RCC 7860 (cell line): ENCODE measurements around the gene AGXT.

Experiments used
- DNase-seq: peaks from one replicate; pipeline ENCODE4 v3.0.0-alpha.2; 2015; ENCODE audit warnings: low spot score
- FAIRE-seq: peaks from 2 replicates; lab custom pipeline; 2012; peaks lifted over from hg19 to GRCh38; lab: Jason Lieb, UNC

AGXT gene

GRCh38 chr2:240865391-240865790 is 3.2 kb upstream of the AGXT start:
- no peak for FAIRE-seq
- no peak for DNase-seq

- no peak for DNase-seq
- no peak for FAIRE-seq
Measured at GRCh38 chr2:240869109-240869955, 708 bp downstream of the AGXT start.

GRCh38 chr2:240869956-240870875 is 1.6 kb downstream of the AGXT start:
- no peak for FAIRE-seq
- DNase-seq = no peak

GRCh38 chr2:240871071-240871958 is 2.7 kb downstream of the AGXT start:
- no peak for FAIRE-seq
- DNase-seq = no peak

- FAIRE-seq (no peak), DNase-seq (no peak)
Measured at GRCh38 chr2:240872317-240873097, 3.9 kb downstream of the AGXT start.

- DNase-seq (no peak), FAIRE-seq (no peak)
Measured at GRCh38 chr2:240873098-240873788, 4.6 kb downstream of the AGXT start.

GRCh38 chr2:240873805-240874714 is 5.4 kb downstream of the AGXT start:
- FAIRE-seq = no peak
- no peak for DNase-seq

GRCh38 chr2:240874715-240875227 is 6.1 kb downstream of the AGXT start:
- FAIRE-seq = no peak
- DNase-seq = no peak

- no peak for FAIRE-seq
- DNase-seq = no peak
Measured at GRCh38 chr2:240875228-240876034, 6.8 kb downstream of the AGXT start.

- FAIRE-seq = no peak
- no peak for DNase-seq
Measured at GRCh38 chr2:240876035-240876474, 7.4 kb downstream of the AGXT start.

- no peak for FAIRE-seq
- DNase-seq = no peak
Measured at GRCh38 chr2:240876475-240877251, 8.0 kb downstream of the AGXT start.

GRCh38 chr2:240877460-240878340 is 9.1 kb downstream of the AGXT start:
- no peak for DNase-seq
- FAIRE-seq = no peak

GRCh38 chr2:240878341-240878936 is 9.8 kb downstream of the AGXT start:
- FAIRE-seq (no peak), DNase-seq (no peak)

- FAIRE-seq = no peak
- DNase-seq = no peak
Measured at GRCh38 chr2:240879105-240879504, 10.5 kb downstream of the AGXT start.

GRCh38 chr2:240881913-240882312 is 13.3 kb downstream of the AGXT start:
- DNase-seq = no peak
- no peak for FAIRE-seq
